RWPE2 (cell line): ENCODE measurements around the gene GTF2IRD1.
"Not testable (repeated sequence)": the region's sequence is repeated elsewhere in the genome, so short reads cannot be mapped to it uniquely, and the experiment has no call there.

Source experiments
- ATAC-seq: fragments of 200-7000 bp; cut with Tn5 transposase; 3 replicates; pipeline ENCODE4 v1.9.1; 2021; ENCODE audit warnings: low read depth
- DNase-seq: peaks from one replicate; pipeline ENCODE4 v3.0.0-alpha.2; 2020; ENCODE audit warnings: low spot score
- H3K27ac ChIP-seq: fragments of 450-650 bp; 2 replicates; pipeline ENCODE4 v1.5.1; 2017; ENCODE audit warnings: mild to moderate bottlenecking; ENCODE audit not compliant: poor library complexity, severe bottlenecking
- H3K27me3 ChIP-seq: fragments of 250-450 bp; sonication (Bioruptor Pico); 2 replicates; pipeline ENCODE4 v1.5.1; 2021; ENCODE audit warnings: mild to moderate bottlenecking, moderate library complexity; ENCODE audit not compliant: insufficient read depth, poor library complexity, severe bottlenecking
- H3K36me3 ChIP-seq: fragments of 250-450 bp; sonication (Bioruptor Pico); 2 replicates; pipeline ENCODE4 v1.5.1; 2020; ENCODE audit warnings: low read depth, mild to moderate bottlenecking, moderate library complexity
- H3K4me1 ChIP-seq: fragments of 250-450 bp; sonication (Bioruptor Pico); 2 replicates; pipeline ENCODE4 v1.5.1; 2021; ENCODE audit warnings: mild to moderate bottlenecking, moderate library complexity; ENCODE audit not compliant: insufficient read depth, poor library complexity, severe bottlenecking
- H3K4me3 ChIP-seq: fragments of 250-450 bp; sonication (Bioruptor Pico); 2 replicates; pipeline ENCODE4 v1.5.1; 2021; ENCODE audit warnings: mild to moderate bottlenecking, moderate library complexity; ENCODE audit not compliant: severe bottlenecking
- H3K9me3 ChIP-seq: fragments of 250-450 bp; sonication (Bioruptor Pico); 2 replicates; pipeline ENCODE4 v1.5.1; 2021; ENCODE audit warnings: mild to moderate bottlenecking, moderate library complexity; ENCODE audit not compliant: severe bottlenecking
- TF ChIP-seq, protein P1 (sequence below): fragments of 450-650 bp; IDR thresholded peaks from one replicate; pipeline ENCODE4 v1.5.1; 2017; ENCODE audit warnings: mild to moderate bottlenecking, moderate library complexity; ENCODE audit not compliant: poor library complexity, severe bottlenecking

GTF2IRD1 gene

DNA sequence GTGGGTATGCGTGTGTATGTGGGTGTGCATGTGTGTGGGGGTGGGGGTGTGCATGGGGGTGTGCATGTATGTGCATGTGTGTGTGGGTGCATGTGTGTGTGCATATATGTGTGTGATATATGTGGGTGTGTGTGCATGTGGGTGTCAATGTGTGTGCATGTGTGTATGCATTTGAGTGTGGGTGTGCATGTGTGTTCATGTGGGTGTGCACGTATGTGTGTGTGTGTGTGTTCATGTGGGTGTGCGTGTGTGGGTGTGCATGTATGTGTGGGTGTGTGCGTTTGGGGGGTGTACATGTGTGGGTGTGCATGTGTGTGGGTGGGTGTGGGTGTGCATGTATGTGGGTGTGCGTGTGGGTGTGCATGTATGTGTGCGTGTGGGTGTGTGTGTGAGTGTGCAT lies 42.6 kb downstream of the GTF2IRD1 start:
- peaks cover 14% of the 10 kb centered on the region for H3K36me3 ChIP-seq
- H3K9me3 ChIP-seq = no peaks in the 10 kb centered on the region
- no peak overlapping the region for H3K4me3 ChIP-seq
- no peak overlapping the region for H3K27ac ChIP-seq
- no peaks in the 10 kb centered on the region for H3K27me3 ChIP-seq
- ATAC-seq (no peak), DNase-seq (no peak)
- TF ChIP-seq, protein P1, sequence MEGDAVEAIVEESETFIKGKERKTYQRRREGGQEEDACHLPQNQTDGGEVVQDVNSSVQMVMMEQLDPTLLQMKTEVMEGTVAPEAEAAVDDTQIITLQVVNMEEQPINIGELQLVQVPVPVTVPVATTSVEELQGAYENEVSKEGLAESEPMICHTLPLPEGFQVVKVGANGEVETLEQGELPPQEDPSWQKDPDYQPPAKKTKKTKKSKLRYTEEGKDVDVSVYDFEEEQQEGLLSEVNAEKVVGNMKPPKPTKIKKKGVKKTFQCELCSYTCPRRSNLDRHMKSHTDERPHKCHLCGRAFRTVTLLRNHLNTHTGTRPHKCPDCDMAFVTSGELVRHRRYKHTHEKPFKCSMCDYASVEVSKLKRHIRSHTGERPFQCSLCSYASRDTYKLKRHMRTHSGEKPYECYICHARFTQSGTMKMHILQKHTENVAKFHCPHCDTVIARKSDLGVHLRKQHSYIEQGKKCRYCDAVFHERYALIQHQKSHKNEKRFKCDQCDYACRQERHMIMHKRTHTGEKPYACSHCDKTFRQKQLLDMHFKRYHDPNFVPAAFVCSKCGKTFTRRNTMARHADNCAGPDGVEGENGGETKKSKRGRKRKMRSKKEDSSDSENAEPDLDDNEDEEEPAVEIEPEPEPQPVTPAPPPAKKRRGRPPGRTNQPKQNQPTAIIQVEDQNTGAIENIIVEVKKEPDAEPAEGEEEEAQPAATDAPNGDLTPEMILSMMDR = no peak
- no peaks in the 10 kb centered on the region for H3K4me1 ChIP-seq

DNA sequence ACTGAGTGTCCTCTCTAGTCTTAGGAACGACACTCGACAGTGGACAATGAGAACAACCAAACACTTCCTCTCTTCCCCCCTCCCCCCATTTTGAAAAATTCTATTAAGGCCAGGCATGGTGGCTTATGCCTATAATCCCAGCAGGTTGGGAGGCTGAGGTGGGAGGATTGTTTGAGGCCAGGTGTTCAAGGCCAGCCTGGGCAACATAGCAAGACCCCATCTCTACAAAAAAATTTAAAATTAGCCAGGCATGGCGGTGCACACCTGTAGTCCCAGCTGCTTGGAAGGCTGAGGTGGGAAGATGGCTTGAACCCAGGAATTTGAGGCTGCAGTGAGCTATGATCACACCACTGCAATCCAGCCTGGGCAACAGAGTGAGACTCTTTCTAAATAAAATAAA lies 43.1 kb downstream of the GTF2IRD1 start:
- not testable (repeated sequence) for DNase-seq, H3K27ac ChIP-seq, H3K9me3 ChIP-seq, H3K27me3 ChIP-seq, H3K4me3 ChIP-seq, H3K36me3 ChIP-seq, ATAC-seq, H3K4me1 ChIP-seq

DNA sequence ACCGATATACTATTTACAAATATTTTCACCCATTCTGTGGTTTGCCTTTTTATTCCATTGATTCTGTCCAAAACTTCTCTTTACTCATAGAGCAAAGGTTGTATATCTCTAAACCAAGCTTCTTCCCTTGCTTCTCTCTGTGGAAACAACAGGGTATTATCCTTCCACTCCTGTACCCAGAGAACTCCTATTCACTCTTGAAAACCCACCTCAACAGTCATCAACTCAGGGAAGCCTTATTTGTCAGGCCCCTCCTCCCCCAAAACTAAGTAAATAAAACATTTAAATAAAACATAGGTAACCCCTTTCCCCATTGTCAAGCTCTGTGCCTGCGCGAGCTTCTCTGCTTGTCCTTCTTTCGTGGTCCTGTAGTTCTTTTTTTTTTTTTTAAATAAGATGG lies 44.6 kb downstream of the GTF2IRD1 start:
- Histone ChIP-seq H3K4me3 (no peak overlapping the region), H3K27ac (no peak overlapping the region), H3K9me3 (no peaks in the 10 kb centered on the region), H3K4me1 (no peaks in the 10 kb centered on the region), H3K36me3 (peaks cover 5% of the 10 kb centered on the region; the same call in 1 of the 2 replicates), H3K27me3 (no peaks in the 10 kb centered on the region)
- TF ChIP-seq, protein P1 = no peak
- DNase-seq = no peak
- ATAC-seq = no peak

DNA sequence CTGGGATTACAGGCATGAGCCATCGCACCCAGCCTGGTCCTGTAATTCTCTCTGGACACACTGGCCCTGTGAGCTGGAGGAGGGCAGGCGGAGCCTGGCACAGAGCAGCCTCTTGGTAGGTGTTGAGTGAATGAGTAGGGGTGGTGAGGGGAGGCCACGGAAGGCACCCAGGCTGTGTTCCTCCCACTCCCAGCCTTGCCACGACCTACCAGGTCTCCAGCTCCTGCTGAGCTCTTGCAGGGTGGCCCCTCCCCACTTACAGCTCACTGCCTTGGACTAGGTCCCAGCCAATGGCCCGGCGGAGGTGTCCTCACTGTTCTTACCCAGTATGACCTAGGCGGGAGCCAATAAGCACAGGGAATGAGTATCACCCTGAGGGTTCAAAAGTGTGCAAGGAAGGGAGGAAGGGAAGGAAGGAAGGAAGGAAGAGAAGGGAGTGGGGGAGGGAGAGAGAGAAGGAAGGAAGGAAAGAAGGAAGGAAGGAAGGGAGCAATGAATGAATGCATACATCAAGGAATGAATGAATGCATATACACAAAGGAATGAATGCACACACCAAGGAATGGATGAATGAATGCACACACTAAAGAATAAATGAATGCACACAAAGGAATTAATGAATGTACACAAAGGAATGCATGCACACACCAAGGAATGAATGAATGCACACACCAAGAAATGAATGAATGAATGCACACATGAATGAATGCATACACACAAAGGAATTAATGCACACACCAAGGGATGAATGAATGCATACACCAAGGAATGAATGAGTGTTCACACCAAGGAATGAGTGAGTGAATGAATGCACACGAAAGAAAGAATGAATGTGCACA lies 45.5 kb downstream of the GTF2IRD1 start:
- TF ChIP-seq, protein P1 = no peak
- Histone ChIP-seq H3K27me3 (no peaks in the 10 kb centered on the region), H3K4me1 (no peaks in the 10 kb centered on the region), H3K9me3 (no peaks in the 10 kb centered on the region), H3K4me3 (no peak overlapping the region), H3K27ac (no peak overlapping the region), H3K36me3 (peaks cover 5% of the 10 kb centered on the region; the same call in 1 of the 2 replicates)
- ATAC-seq (no peak), DNase-seq (no peak)

DNA sequence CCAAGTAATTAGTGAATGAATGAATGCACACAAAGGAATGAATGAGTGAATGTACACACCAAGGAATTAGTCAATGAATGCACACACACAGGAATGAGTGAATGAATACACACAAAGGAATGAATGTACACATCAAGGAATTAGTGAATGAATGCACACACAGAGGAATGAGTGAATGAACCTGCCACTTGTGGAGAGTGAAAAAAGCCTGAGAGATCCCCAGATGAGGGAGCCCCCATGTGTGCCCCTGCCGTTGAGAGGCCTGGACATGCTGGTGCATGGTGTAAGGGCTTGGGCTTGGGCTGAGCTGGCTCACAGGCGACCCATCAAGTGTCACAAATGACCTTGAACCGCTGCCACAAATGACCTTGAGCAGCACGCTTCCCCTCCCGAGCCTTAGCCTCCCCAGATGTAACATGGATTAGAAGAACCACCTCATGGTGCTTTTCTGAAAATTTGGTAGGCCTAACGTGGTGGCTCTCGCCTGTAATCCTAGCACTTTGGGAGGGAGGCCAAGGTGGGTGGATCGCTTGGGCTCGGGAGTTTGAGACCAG lies 46.2 kb downstream of the GTF2IRD1 start:
- Histone ChIP-seq H3K4me1 (no peaks in the 10 kb centered on the region), H3K27me3 (no peaks in the 10 kb centered on the region), H3K9me3 (no peaks in the 10 kb centered on the region), H3K4me3 (no peak overlapping the region), H3K27ac (no peak overlapping the region), H3K36me3 (peaks cover 5% of the 10 kb centered on the region; the same call in 1 of the 2 replicates)
- no peak for DNase-seq
- TF ChIP-seq, protein P1 = no peak
- ATAC-seq = no peak
